Stimulated activated CD4-positive, alpha-beta T cell treated with anti-CD3 and anti-CD28 coated beads, Interleukin-4, amount 100 ng/mL, for 1 hour (primary cell): Measurements from ENCODE around the gene PTPN18.
"Not testable (repeated sequence)": the region's sequence is repeated elsewhere in the genome, so short reads cannot be mapped to it uniquely, and the experiment has no call there.

Experiments used
- DNase-seq: peaks from one replicate; pipeline ENCODE4 v3.0.0-alpha.2; 2020

Gene PTPN18

DNA sequence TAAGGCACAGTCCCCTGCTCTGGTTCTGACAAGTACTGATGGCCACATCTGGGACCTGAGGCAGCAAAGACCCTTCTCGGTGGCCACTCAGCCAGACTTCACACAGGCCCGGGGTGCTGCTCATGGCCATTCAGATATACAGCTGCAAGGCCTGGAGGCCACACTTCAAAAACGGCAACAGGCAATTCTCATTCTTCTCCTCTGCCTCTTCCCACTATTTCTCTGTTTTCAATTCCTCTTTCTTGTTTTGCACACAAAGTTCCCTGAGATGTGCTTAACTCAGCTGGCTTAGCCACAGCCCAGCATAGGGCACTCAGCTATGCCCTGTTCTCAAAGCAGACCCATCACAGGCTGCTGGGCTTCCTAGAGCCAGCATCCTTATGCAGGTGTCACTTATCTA lies 29.9 kb downstream of the PTPN18 start:
- no peak for DNase-seq

- DNase-seq: no peak
Measured at GRCh38 chr2:130387071-130387400, 31.2 kb downstream of the PTPN18 start.

- DNase-seq: no peak
Measured at GRCh38 chr2:130387804-130388203, 31.9 kb downstream of the PTPN18 start.

DNA sequence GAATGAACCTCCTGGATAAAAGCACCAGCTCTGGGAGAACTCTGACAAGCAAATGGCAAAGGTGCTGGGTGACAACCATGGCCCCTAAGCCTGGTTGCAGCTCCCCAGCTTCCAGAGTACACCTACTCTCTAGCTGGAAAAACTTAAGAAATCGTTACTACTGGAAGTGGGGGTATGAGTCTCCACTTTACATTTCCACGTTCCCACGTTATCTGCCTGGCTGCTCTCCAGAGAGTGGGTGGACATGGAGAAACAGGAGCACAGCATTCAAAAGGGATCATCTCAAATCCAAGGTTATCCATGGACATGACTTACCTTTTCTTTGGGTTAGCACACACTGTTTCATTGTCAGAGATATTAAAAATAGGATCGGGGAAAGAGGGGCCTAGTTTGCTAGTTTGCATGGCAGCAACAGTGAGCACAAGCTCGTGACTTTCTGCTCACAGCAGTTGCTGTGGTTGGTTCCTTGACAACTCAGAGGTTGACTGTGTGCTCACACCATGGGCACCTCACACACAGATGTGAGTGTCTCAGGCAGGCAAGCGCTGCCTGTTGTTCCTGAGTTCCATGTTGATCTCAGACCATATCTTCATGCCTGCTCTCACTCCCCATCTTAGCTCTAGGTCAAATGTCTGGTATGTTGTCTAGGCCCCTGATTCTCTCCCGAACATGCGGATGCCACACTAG lies 32.5 kb downstream of the PTPN18 start:
- no peak for DNase-seq

DNA sequence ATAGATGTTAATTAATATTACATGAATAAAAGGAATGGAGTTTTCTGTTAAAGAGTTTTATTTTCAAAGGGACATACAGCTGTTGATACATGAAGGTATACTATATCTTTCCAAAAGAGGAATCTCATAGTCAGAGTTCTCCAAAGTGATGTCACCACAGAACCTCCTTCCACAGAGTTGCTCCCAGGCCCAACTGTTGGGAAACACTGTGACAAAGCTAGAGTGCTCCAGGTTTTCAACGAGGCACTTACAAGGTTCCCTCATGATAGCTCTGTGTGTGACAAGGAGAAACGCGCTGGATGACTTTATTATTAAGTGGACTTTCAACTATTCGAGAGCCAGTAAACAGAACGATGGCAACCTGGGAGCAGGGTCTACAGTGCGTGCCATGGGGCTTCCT lies 33.5 kb downstream of the PTPN18 start:
- DNase-seq: no peak

- DNase-seq: no peak
Measured at GRCh38 chr2:130389783-130390182, 33.9 kb downstream of the PTPN18 start.

DNA sequence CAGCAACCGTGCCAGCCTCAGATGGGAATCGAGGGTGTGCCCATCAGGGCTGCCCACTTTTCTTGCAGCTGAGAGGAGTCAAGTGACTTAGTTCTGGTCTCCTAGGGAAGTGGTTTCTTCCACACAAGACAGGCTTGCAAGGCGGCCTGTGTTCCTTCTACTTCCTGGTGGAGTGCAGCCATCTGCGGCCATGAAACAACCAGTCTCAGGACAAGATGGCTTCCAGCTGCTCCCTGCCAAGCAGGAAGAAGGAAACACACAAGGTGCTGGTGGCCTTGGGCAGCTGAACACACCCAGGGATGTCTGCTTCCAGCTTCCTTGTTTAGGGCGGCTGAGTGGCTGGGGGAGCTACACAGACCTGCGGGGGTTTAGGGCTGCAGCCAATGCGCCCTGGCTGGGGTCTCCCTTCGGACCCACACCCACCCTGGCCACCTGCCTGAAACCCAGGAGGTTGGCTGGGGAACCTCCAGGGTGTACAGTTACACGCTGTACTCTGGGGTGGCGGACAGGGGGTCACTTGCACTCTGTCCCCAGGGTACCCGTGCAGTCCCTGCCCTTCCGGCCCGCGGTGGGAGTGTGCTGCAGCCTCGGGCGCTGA lies 34.7 kb downstream of the PTPN18 start:
- no peak for DNase-seq

DNA sequence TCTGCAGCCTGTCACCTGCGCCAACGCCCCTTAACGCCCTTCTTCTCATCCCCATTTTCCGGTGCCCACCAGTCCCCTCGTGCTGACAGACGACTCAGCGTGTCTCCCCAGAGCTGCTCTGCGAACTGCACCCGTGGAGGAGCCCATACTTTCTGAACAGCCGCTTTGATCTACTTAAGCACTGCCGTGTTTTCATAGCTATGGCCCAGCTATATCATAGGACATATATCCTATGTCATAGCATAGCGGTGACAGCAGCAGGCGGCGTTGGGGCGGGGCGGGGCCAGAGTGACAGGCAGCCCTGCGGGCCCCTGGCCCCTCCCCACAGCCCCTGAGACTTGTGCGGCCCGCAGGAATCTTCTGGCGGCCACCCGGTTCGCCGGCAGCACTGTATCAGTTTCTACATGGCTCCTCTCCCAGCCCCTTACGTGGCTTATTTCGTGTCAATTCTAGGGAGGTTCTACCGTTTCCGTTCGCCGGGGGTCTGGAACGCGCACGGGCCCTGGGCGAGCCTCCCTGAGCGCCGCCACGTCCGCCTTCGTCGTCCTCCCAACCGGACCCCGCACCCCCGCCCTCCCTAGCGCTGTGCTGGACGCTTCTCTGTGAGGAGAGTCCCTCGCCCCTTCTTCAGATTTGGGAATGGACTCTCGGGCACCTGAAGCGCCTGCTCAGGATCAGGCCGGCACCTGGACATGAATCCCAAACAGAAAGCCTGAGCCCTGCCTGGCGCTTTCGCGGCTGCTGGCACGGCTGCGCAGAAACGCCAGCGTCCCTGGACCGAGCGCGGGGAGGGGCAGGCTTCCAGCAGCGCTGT lies 35.4 kb downstream of the PTPN18 start:
- peak; percentile 76 for DNase-seq

GRCh38 chr2:130391872-130392670 lies 36.2 kb downstream of the PTPN18 start:
- DNase-seq: no peak

DNA sequence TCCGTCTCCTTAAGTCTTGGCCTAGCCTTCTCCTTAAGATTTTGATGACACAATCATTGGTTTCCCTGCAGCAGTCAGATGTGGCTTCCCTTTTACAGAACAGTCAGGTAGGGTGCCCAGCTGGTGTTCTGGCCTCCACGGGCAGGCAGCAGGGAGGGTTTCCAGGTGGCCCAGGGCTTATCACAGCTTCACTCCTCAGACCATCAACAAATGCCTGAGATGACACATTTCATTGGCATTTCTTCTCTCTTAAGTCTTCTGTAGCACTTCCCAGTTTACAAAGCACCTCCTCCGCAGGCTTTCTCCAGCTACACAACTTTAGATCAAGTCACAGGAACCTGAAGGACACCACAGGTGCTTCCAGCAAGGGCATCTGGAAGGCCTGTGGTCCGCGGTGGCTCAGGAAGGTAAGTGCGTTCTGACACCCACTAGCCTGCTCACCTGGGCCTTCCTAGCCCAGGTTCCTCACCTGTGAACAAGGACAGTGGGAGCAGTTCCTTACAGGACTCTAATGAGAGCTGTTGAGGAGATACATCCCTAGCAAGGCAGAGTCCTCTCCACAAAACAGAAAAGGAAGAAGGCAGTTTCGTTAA lies 37.6 kb downstream of the PTPN18 start:
- DNase-seq: no peak

GRCh38 chr2:130406280-130406679 lies 50.4 kb downstream of the PTPN18 start:
- not testable (repeated sequence) for DNase-seq

GRCh38 chr2:130416693-130417092 lies 60.8 kb downstream of the PTPN18 start:
- peak; percentile 5 for DNase-seq

DNA sequence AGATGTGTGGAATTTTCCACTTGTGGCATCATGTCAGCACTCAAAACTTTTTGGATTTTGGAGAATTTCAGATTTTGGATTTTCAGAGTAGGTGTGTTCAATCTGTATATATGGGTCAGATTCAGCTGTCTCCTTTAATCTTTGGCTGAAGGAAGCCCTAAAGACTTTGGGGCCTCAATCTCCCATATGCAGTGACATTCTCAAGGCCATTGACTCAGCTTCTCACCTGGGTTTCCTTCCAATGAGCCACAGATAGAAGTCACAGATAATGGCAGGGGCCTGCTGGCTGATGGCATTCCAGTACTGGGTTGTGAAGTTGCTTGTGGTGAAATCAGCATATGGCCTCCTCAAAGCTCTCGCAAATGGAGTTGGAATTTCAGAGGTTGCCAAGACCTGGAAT lies 63.0 kb downstream of the PTPN18 start:
- not testable (repeated sequence) for DNase-seq
